Tibial nerve (tissue), 4 donors: ENCODE data around the gene WNT9A. TPM values are rescaled to one million over a fixed set of nuclear protein-coding genes. Genes with fewer than 3 reads are reported as not detected.

Experiments
- DNase-seq, 2 donors: peaks; one replicate each; pipeline ENCODE4 v3.0.0-alpha.2; 2019; ENCODE audit warnings: low spot score in 2 of 2
- H3K27ac ChIP-seq, 4 donors: fragments of 200-600 bp; sonication (generic) in 3 of 4; one replicate each; pipeline ENCODE4 v1.5.1; 2017 to 2019; ENCODE audit warnings: mild to moderate bottlenecking in 1 of 4
- H3K27me3 ChIP-seq, 2 donors: fragments of 200-600 bp; sonication (generic) in 1 of 2; one replicate each; pipeline versions ENCODE4 v1.5.1 to v1.6.0; 2017 to 2019
- H3K36me3 ChIP-seq, 3 donors: fragments of 200-600 bp; sonication (generic); one replicate each; pipeline ENCODE4 v1.5.1; 2018 to 2019
- H3K4me1 ChIP-seq, 4 donors: fragments of 200-600 bp; sonication (generic) in 3 of 4; one replicate each; pipeline ENCODE4 v1.5.1; 2017 to 2019
- H3K4me3 ChIP-seq, 4 donors: fragments of 200-600 bp; sonication (generic) in 3 of 4; one replicate each; pipeline ENCODE4 v1.5.1; 2017 to 2019; ENCODE audit warnings: mild to moderate bottlenecking in 1 of 4, moderate library complexity in 1 of 4
- H3K9me3 ChIP-seq, 4 donors: fragments of 200-600 bp; sonication (generic) in 3 of 4; one replicate each; pipeline ENCODE4 v1.5.1; 2017 to 2019
- EP300 ChIP-seq, 2 donors: sonication (generic); formaldehyde crosslinking; IDR thresholded peaks; one replicate each; pipeline ENCODE4 v1.6.1; 2017; ENCODE audit warnings: antibody characterized with exemption in 2 of 2, mild to moderate bottlenecking in 1 of 2
- POLR2A ChIP-seq, 2 donors: fragments of 450-650 bp; IDR thresholded peaks; one replicate each; pipeline ENCODE4 v1.6.1; 2017; ENCODE audit warnings: antibody characterized with exemption in 2 of 2, mild to moderate bottlenecking in 2 of 2, moderate library complexity in 2 of 2
- WGBS, 2 donors: methylation state at CpG; one replicate each; pipeline ENCODE4 v1.1.5; 2018; 5-methylcytosine and 5-hydroxymethylcytosine counted together
- total RNA-seq, 4 donors: library from RNA; depleted of rRNA; stranded (reverse); fragments of >200 nt; gene quantifications; one replicate each; pipeline ENCODE4 v1.1.0, GENCODE V29; 2016
- TF ChIP-seq, protein P1 (sequence below), 5 experiments: fragments of 200-600 bp in 3 of 5; fragments of 450-650 bp in 2 of 5; sonication (generic) in 3 of 5; IDR thresholded peaks; one replicate each; pipeline ENCODE4 v1.5.1; 2016 to 2019; ENCODE audit warnings: antibody characterized with exemption in 5 of 5, mild to moderate bottlenecking in 3 of 5, moderate library complexity in 2 of 5

WNT9A gene
- total RNA-seq, 4 donors from 2014 or later = 5.1 to 12.8 (median 8.5) TPM

DNA sequence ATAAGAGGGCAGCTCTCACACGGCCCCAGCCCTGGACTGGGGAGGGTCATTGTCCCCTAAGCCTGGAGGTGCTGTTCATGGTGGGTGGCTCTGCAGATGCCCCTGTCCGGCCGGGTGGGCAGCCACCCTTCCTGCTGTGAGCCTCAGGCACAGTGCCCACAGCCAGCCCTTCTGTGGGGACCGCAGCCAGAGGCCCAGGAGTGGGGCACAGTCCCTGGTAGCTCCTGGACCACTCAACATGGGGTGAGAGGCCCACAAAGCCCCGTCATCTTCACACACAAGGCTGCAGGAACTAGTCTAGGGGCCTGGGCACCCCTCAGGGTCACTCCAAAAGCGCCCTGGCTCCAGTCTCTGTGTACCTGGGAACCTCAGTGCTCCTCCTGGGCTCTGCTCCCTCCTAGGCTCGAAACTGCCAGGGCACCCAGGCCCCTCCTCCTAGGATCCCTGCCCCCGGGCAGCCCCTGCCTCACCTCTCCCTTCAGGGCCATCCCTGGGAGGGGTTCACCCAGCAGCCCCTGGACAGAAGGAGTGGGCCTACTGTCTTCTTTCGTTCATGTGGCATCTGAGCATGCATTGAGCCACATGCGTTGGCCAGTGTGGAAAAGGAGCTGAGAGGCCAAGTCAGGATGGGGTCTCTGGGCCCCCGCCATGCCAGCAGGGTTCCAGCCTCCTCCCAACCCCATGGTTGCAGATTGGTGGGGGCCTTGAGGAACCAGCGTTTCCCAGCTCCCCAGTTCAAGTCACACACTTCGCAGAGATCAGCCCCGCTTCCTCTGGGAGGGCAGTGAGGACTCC is 43.0 kb downstream of the WNT9A start:
- 90 to 92% methylated on average over 5 to 6 of the region's 14 CpGs for WGBS, 2 donors
- Histone ChIP-seq H3K4me3 (no peak overlapping the region), H3K36me3 (no peaks in the 10 kb centered on the region), H3K9me3 (no peaks in the 10 kb centered on the region), H3K27ac (peak overlapping the region in 1 of 4 donors; percentile 14), H3K4me1 (peaks cover 0 to 19% (median 0%) of the 10 kb centered on the region in 4 donors), H3K27me3 (no peaks in the 10 kb centered on the region)
- no peak for DNase-seq
- TF ChIP-seq, protein P1, sequence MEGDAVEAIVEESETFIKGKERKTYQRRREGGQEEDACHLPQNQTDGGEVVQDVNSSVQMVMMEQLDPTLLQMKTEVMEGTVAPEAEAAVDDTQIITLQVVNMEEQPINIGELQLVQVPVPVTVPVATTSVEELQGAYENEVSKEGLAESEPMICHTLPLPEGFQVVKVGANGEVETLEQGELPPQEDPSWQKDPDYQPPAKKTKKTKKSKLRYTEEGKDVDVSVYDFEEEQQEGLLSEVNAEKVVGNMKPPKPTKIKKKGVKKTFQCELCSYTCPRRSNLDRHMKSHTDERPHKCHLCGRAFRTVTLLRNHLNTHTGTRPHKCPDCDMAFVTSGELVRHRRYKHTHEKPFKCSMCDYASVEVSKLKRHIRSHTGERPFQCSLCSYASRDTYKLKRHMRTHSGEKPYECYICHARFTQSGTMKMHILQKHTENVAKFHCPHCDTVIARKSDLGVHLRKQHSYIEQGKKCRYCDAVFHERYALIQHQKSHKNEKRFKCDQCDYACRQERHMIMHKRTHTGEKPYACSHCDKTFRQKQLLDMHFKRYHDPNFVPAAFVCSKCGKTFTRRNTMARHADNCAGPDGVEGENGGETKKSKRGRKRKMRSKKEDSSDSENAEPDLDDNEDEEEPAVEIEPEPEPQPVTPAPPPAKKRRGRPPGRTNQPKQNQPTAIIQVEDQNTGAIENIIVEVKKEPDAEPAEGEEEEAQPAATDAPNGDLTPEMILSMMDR (IDR thresholded peaks at IDR 0.05) = no peak
- no peak for TF ChIP-seq POLR2A (IDR thresholded peaks at IDR 0.05)

GRCh38 chr1:227903614-227904501 is 43.9 kb downstream of the WNT9A start:
- Histone ChIP-seq H3K36me3 (no peaks in the 10 kb centered on the region), H3K27ac (no peak overlapping the region), H3K4me1 (peaks cover 0 to 26% (median 0%) of the 10 kb centered on the region in 4 donors), H3K27me3 (no peaks in the 10 kb centered on the region), H3K4me3 (no peak overlapping the region), H3K9me3 (no peaks in the 10 kb centered on the region)
- 82 to 84% methylated on average over 6 to 10 of the region's 22 CpGs for whole genome bisulfite sequencing, 2 donors
- TF ChIP-seq, protein P1 (IDR thresholded peaks at IDR 0.05) = no peak
- no peak for TF ChIP-seq EP300 (IDR thresholded peaks at IDR 0.05)
- DNase-seq = no peak

- 86% methylated on average over 9 of the region's 9 CpGs; no CpG with 5 or more reads in 1 of the 2 donors for WGBS, 2 donors
- H3K27me3 ChIP-seq = no peaks in the 10 kb centered on the region
- no peak for DNase-seq
Measured at GRCh38 chr1:227903061-227903521, 44.6 kb downstream of the WNT9A start.

DNA sequence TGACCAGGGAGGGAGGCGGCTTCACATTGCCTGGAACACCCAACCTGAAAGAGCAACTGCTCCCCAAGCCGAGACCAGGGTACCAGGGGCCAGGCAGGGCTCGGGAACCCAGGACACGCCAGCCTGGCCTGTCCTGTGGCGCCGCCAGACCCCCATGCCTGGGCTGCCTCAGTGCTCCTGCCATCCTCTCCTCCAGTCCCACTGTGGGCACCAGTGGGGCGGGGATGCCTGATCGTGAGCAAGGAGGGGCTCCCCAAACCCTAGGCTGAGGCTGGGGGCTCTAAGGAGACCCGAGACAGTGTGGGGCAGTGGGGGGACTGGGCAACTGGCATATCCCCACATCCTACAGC is 45.1 kb downstream of the WNT9A start:
- no peak for DNase-seq

More at GRCh38 chr1:227903061-227903521, 44.6 kb downstream of the WNT9A start:
- Histone ChIP-seq H3K27ac (no peak overlapping the region), H3K9me3 (no peaks in the 10 kb centered on the region), H3K36me3 (no peaks in the 10 kb centered on the region), H3K4me3 (no peak overlapping the region), H3K4me1 (peaks cover 0 to 26% (median 0%) of the 10 kb centered on the region in 4 donors)
- TF ChIP-seq, protein P1 (IDR thresholded peaks at IDR 0.05) = no peak
- TF ChIP-seq POLR2A (IDR thresholded peaks at IDR 0.05) = no peak
- TF ChIP-seq EP300 (IDR thresholded peaks at IDR 0.05) = no peak

More for the DNA sequence above, 45.1 kb downstream of the WNT9A start:
- H3K36me3 ChIP-seq = no peaks in the 10 kb centered on the region
- H3K27ac ChIP-seq = peak overlapping the region in 1 of 4 donors; percentile 47
- no peaks in the 10 kb centered on the region for H3K9me3 ChIP-seq
- H3K4me1 ChIP-seq = peaks cover 0 to 26% (median 0%) of the 10 kb centered on the region in 4 donors
- no peaks in the 10 kb centered on the region for H3K27me3 ChIP-seq
- H3K4me3 ChIP-seq = no peak overlapping the region
- TF ChIP-seq, protein P1 (IDR thresholded peaks at IDR 0.05) = no peak
- TF ChIP-seq EP300 (IDR thresholded peaks at IDR 0.05) = no peak
- no peak for TF ChIP-seq POLR2A (IDR thresholded peaks at IDR 0.05)
- WGBS, 2 donors = 90 to 92% methylated on average over 2 to 9 of the region's 9 CpGs
